ENCODE data around the gene PLXNA4.

Gene PLXNA4

DNA sequence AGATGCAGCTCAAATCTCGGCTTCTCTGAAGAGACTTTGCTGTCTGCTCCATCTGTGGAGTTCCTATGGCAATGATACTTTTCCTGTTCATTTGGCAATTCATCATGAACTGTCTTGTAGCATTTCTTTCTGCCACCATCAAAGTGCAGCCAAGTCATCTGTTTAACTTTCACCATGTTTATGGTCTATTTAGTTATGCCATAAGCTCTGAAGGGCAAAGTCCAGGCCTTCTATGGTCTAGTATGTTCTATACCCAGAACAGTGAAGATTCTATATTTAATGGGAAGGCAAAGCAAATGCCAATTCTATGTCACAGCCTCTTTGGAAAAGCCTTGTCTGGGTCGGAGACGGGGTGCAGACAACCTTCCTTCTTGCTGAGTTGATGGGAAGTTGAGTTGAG, 472.6 kb downstream of the PLXNA4 start:
- no peaks in the 10 kb centered on the region for H3K36me3 ChIP-seq (ENCODE audit: control insufficient read depth in 1 of 2, insufficient read depth in 2 of 2, low read length in 2 of 2)
- H3K9me3 ChIP-seq (ENCODE audit: insufficient read depth, low read depth, low read length): no peaks in the 10 kb centered on the region
- no peak overlapping the region for H3K14ac ChIP-seq (ENCODE audit: low read length)
- H2BK5ac ChIP-seq (ENCODE audit: low read depth, low read length, poor library complexity): no peak overlapping the region
- no peak overlapping the region for H3K9ac ChIP-seq (ENCODE audit: low read length)
- WGBS (ENCODE audit: extremely low coverage, insufficient coverage, insufficient read length): no CpG with 5 or more reads among the region's 3 CpGs
- no peak overlapping the region for H3K23ac ChIP-seq (ENCODE audit: low read length)
- no peaks in the 10 kb centered on the region for H3K79me1 ChIP-seq (ENCODE audit: low read length)
- H3K4me1 ChIP-seq (ENCODE audit: control insufficient read depth in 1 of 2, insufficient read depth in 2 of 2, low read length in 2 of 2): no peaks in the 10 kb centered on the region
- H4K8ac ChIP-seq (ENCODE audit: low read depth, low read length): no peak overlapping the region
- no peak overlapping the region for H2BK12ac ChIP-seq (ENCODE audit: low read length)
- H3K27me3 ChIP-seq (ENCODE audit: insufficient read depth, low read length): no peaks in the 10 kb centered on the region
- DNase-seq: no peak
- H2AK5ac ChIP-seq (ENCODE audit: low read length): no peak overlapping the region
- H3K4ac ChIP-seq (ENCODE audit: low read depth, low read length): no peak overlapping the region
- no peak overlapping the region for H2BK120ac ChIP-seq (ENCODE audit: insufficient read depth, low read length, poor library complexity)
- H3K79me2 ChIP-seq (ENCODE audit: control insufficient read depth, insufficient read depth, low read length, poor library complexity): no peaks in the 10 kb centered on the region
- no peak overlapping the region for H4K91ac ChIP-seq (ENCODE audit: low read depth, low read length)
- H4K12ac ChIP-seq (ENCODE audit: low read depth, low read length): no peak overlapping the region
- H3K4me2 ChIP-seq (ENCODE audit: low read length): no peak overlapping the region
- no peak overlapping the region for H3K4me3 ChIP-seq (ENCODE audit: low read depth, low read length)
- no peak overlapping the region for H3K18ac ChIP-seq (ENCODE audit: low read length)
- H2AFZ ChIP-seq (ENCODE audit: insufficient read depth, low read length, poor library complexity): no peak overlapping the region
- no peak overlapping the region for H3K27ac ChIP-seq (ENCODE audit: low read depth, low read length)

DNA sequence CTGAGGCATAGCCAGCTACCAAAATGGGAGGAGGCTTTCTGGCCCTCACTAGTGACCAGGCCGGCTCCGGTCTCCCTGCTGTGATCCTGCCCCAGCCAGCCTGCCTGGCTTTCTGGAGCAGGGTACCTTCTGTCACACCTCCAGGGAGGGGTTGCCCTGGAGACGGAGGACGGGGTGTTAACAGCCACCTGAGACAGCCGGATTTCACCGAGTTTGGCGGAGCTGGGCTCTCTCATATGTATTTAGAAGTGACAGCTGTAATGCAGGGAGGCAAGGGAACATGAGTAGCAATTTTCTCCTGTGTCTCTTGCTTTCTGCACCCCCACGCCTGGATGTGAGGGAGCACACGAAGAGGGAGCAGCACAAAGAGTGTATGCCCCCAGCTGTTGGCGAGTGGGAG, 473.3 kb downstream of the PLXNA4 start:
- no peak overlapping the region for H2BK120ac ChIP-seq (ENCODE audit: insufficient read depth, low read length, poor library complexity)
- H3K23ac ChIP-seq (ENCODE audit: low read length): no peak overlapping the region
- H3K18ac ChIP-seq (ENCODE audit: low read length): no peak overlapping the region
- H2AFZ ChIP-seq (ENCODE audit: insufficient read depth, low read length, poor library complexity): no peak overlapping the region
- no peak overlapping the region for H4K12ac ChIP-seq (ENCODE audit: low read depth, low read length)
- no peaks in the 10 kb centered on the region for H3K79me2 ChIP-seq (ENCODE audit: control insufficient read depth, insufficient read depth, low read length, poor library complexity)
- H3K4me1 ChIP-seq (ENCODE audit: control insufficient read depth in 1 of 2, insufficient read depth in 2 of 2, low read length in 2 of 2): no peaks in the 10 kb centered on the region
- H3K36me3 ChIP-seq (ENCODE audit: control insufficient read depth in 1 of 2, insufficient read depth in 2 of 2, low read length in 2 of 2): no peaks in the 10 kb centered on the region
- no peaks in the 10 kb centered on the region for H3K9me3 ChIP-seq (ENCODE audit: insufficient read depth, low read depth, low read length)
- no peak overlapping the region for H3K4me2 ChIP-seq (ENCODE audit: low read length)
- no peak overlapping the region for H3K9ac ChIP-seq (ENCODE audit: low read length)
- H3K14ac ChIP-seq (ENCODE audit: low read length): no peak overlapping the region
- H2BK5ac ChIP-seq (ENCODE audit: low read depth, low read length, poor library complexity): no peak overlapping the region
- no CpG with 5 or more reads among the region's 10 CpGs for WGBS (ENCODE audit: extremely low coverage, insufficient coverage, insufficient read length)
- H3K79me1 ChIP-seq (ENCODE audit: low read length): no peaks in the 10 kb centered on the region
- no peaks in the 10 kb centered on the region for H3K27me3 ChIP-seq (ENCODE audit: insufficient read depth, low read length)
- no peak overlapping the region for H4K8ac ChIP-seq (ENCODE audit: low read depth, low read length)
- no peak overlapping the region for H2AK5ac ChIP-seq (ENCODE audit: low read length)
- no peak overlapping the region for H3K27ac ChIP-seq (ENCODE audit: low read depth, low read length)
- no peak overlapping the region for H3K4me3 ChIP-seq (ENCODE audit: low read depth, low read length)
- no peak for DNase-seq
- no peak overlapping the region for H2BK12ac ChIP-seq (ENCODE audit: low read length)
- H4K91ac ChIP-seq (ENCODE audit: low read depth, low read length): no peak overlapping the region
- H3K4ac ChIP-seq (ENCODE audit: low read depth, low read length): no peak overlapping the region

DNA sequence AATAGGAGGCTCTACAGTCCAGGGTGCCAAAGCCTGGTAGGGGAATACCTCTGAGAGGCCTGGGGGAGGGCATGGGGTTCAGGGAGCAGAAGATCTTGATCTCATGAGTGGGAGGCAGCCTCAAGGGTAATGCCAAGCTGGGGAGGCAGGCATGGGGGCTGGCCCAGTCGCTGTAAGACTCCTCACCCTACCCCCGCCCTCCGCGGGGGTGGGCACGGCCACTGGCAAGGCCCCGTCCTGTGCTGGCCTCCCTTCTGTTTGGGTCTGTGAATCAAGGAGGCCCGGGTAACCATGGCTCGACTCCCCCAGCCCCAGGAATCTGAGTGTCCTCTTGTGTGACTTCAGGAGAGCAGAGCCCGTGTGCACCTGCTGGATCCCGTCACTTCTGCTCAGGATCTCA, 473.9 kb downstream of the PLXNA4 start:
- Histone ChIP-seq H3K4me3 (ENCODE audit: low read depth, low read length) (no peak overlapping the region), H3K27ac (ENCODE audit: low read depth, low read length) (no peak overlapping the region)
- no CpG with 5 or more reads among the region's 10 CpGs for WGBS (ENCODE audit: extremely low coverage, insufficient coverage, insufficient read length)

DNA sequence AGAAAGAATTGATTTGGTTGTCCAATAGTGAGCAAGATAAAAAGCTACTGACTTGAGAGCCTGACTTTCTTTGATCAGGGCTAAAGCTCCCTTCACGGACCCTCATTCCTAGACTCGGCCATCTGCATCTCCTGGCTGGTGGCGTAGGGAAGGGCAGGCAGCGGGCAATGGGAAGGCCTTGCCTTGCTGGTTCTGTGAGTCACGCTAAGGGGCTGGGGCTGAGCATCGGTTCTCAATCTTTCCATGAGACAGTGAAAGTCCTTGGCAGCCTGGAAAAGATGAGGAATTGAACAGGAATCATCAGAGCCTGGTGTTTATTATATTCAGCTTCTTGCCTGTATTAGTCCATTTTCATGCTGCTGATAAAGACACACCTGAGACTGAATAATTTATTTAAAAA, 475.3 kb downstream of the PLXNA4 start:
- Histone ChIP-seq H3K23ac (ENCODE audit: low read length) (no peak overlapping the region), H3K79me2 (ENCODE audit: control insufficient read depth, insufficient read depth, low read length, poor library complexity) (no peaks in the 10 kb centered on the region), H2BK120ac (ENCODE audit: insufficient read depth, low read length, poor library complexity) (no peak overlapping the region), H4K91ac (ENCODE audit: low read depth, low read length) (no peak overlapping the region), H3K4me2 (ENCODE audit: low read length) (no peak overlapping the region), H3K4ac (ENCODE audit: low read depth, low read length) (no peak overlapping the region), H3K14ac (ENCODE audit: low read length) (no peak overlapping the region), H3K27ac (ENCODE audit: low read depth, low read length) (no peak overlapping the region), H4K8ac (ENCODE audit: low read depth, low read length) (no peak overlapping the region), H2AFZ (ENCODE audit: insufficient read depth, low read length, poor library complexity) (no peak overlapping the region), H3K4me3 (ENCODE audit: low read depth, low read length) (no peak overlapping the region), H3K79me1 (ENCODE audit: low read length) (no peaks in the 10 kb centered on the region), H2AK5ac (ENCODE audit: low read length) (no peak overlapping the region), H3K27me3 (ENCODE audit: insufficient read depth, low read length) (no peaks in the 10 kb centered on the region), H3K36me3 (ENCODE audit: control insufficient read depth in 1 of 2, insufficient read depth in 2 of 2, low read length in 2 of 2) (no peaks in the 10 kb centered on the region), H3K4me1 (ENCODE audit: control insufficient read depth in 1 of 2, insufficient read depth in 2 of 2, low read length in 2 of 2) (no peaks in the 10 kb centered on the region), H2BK5ac (ENCODE audit: low read depth, low read length, poor library complexity) (no peak overlapping the region), H4K12ac (ENCODE audit: low read depth, low read length) (no peak overlapping the region), H3K18ac (ENCODE audit: low read length) (no peak overlapping the region), H2BK12ac (ENCODE audit: low read length) (no peak overlapping the region), H3K9me3 (ENCODE audit: insufficient read depth, low read depth, low read length) (peaks cover 2% of the 10 kb centered on the region), H3K9ac (ENCODE audit: low read length) (no peak overlapping the region)
- no CpG with 5 or more reads among the region's 6 CpGs for WGBS (ENCODE audit: extremely low coverage, insufficient coverage, insufficient read length)
- DNase-seq: no peak

More for the DNA sequence above, 473.9 kb downstream of the PLXNA4 start:
- Histone ChIP-seq H4K12ac (ENCODE audit: low read depth, low read length) (no peak overlapping the region), H4K91ac (ENCODE audit: low read depth, low read length) (no peak overlapping the region), H4K8ac (ENCODE audit: low read depth, low read length) (no peak overlapping the region), H3K27me3 (ENCODE audit: insufficient read depth, low read length) (no peaks in the 10 kb centered on the region), H3K79me1 (ENCODE audit: low read length) (no peaks in the 10 kb centered on the region), H2AK5ac (ENCODE audit: low read length) (no peak overlapping the region), H2BK5ac (ENCODE audit: low read depth, low read length, poor library complexity) (no peak overlapping the region), H2BK12ac (ENCODE audit: low read length) (no peak overlapping the region), H2AFZ (ENCODE audit: insufficient read depth, low read length, poor library complexity) (no peak overlapping the region), H3K9ac (ENCODE audit: low read length) (no peak overlapping the region), H3K23ac (ENCODE audit: low read length) (no peak overlapping the region), H3K36me3 (ENCODE audit: control insufficient read depth in 1 of 2, insufficient read depth in 2 of 2, low read length in 2 of 2) (no peaks in the 10 kb centered on the region), H3K79me2 (ENCODE audit: control insufficient read depth, insufficient read depth, low read length, poor library complexity) (no peaks in the 10 kb centered on the region), H3K4me2 (ENCODE audit: low read length) (no peak overlapping the region), H3K4me1 (ENCODE audit: control insufficient read depth in 1 of 2, insufficient read depth in 2 of 2, low read length in 2 of 2) (no peaks in the 10 kb centered on the region), H3K4ac (ENCODE audit: low read depth, low read length) (no peak overlapping the region), H2BK120ac (ENCODE audit: insufficient read depth, low read length, poor library complexity) (no peak overlapping the region), H3K14ac (ENCODE audit: low read length) (no peak overlapping the region), H3K18ac (ENCODE audit: low read length) (no peak overlapping the region), H3K9me3 (ENCODE audit: insufficient read depth, low read depth, low read length) (peaks cover 2% of the 10 kb centered on the region)
- no peak for DNase-seq

Data from trophoblast cell (in vitro differentiated cells and primary cell).